H1 (cell line): ENCODE results near the gene SLC25A22. TPM values are rescaled to one million over a fixed set of nuclear protein-coding genes. Genes with fewer than 3 reads are reported as not detected.

ENCODE experiments used
- CTCF ChIA-PET: fragments of 300-600 bp; sonication (Branson Sonifier 250); formaldehyde crosslinking; loops from one replicate; lab custom pipeline; 2021; ENCODE audit not compliant: partially characterized antibody; lab: Charles Lee
- POLR2A ChIA-PET: fragments of 300-600 bp; sonication (Branson Sonifier 250); formaldehyde crosslinking; loops from one replicate; lab custom pipeline; 2021; ENCODE audit warnings: inconsistent platforms; ENCODE audit not compliant: partially characterized antibody; lab: Charles Lee
- DNase-seq, 2 experiments: peaks; one replicate each; pipeline versions ENCODE4 v3.0.0 to v3.0.0-alpha.2; 2010 to 2022; ENCODE audit warnings: low spot score in 2 of 2, low read depth in 1 of 2, mixed read lengths in 1 of 2
- FAIRE-seq: peaks from 2 replicates; lab custom pipeline; 2011; peaks lifted over from hg19 to GRCh38; lab: Jason Lieb, UNC
- H2AFZ ChIP-seq: 2 replicates; pipeline ENCODE4 v1.8.1; 2012; ENCODE audit warnings: low read length, inconsistent platforms
- H2AK5ac ChIP-seq: 2 replicates; pipeline ENCODE4 v1.6.1; 2013; ENCODE audit warnings: low read depth, low read length
- H2BK120ac ChIP-seq: replicated peaks from 2 replicates; pipeline ENCODE3; 2013; ENCODE audit warnings: low read depth, low read length, inconsistent platforms
- H2BK12ac ChIP-seq: 2 replicates; pipeline ENCODE4 v1.6.1; 2013; ENCODE audit warnings: low read depth, low read length
- H2BK15ac ChIP-seq: 2 replicates; pipeline ENCODE4 v1.6.1; 2013; ENCODE audit warnings: low read length
- H2BK20ac ChIP-seq: 2 replicates; pipeline ENCODE4 v1.6.1; 2013; ENCODE audit warnings: low read length
- H2BK5ac ChIP-seq: 2 replicates; pipeline ENCODE4 v1.6.1; 2013; ENCODE audit warnings: low read depth, low read length
- H3K14ac ChIP-seq: 2 replicates; pipeline ENCODE4 v1.6.1; 2013; ENCODE audit warnings: inconsistent platforms; ENCODE audit not compliant: insufficient read length
- H3K18ac ChIP-seq: 2 replicates; pipeline ENCODE4 v1.6.1; 2013; ENCODE audit warnings: low read length; ENCODE audit errors: extremely low read depth
- H3K23ac ChIP-seq: 2 replicates; pipeline ENCODE4 v1.6.1; 2013; ENCODE audit warnings: inconsistent platforms; ENCODE audit not compliant: insufficient read length
- H3K23me2 ChIP-seq: 2 replicates; pipeline ENCODE4 v1.6.1; 2013; ENCODE audit warnings: low read depth, low read length
- H3K27ac ChIP-seq: 2 replicates; pipeline ENCODE4 v1.6.1; 2011; ENCODE audit warnings: low read depth, low read length, inconsistent platforms
- H3K27me3 ChIP-seq, 4 experiments: replicated peaks in 1 of 4; 1 replicate in 1 of 4; 2 replicates in 3 of 4; pipeline versions ENCODE4 v1.6.1 to v1.8.1; 2011 to 2013; ENCODE audit warnings: low read length in 3 of 4, mild to moderate bottlenecking in 3 of 4, inconsistent platforms in 2 of 4, mixed read lengths in 2 of 4, moderate library complexity in 1 of 4; ENCODE audit not compliant: control insufficient read depth in 3 of 4, insufficient read depth in 3 of 4; ENCODE audit errors: extremely low read depth in 1 of 4
- H3K36me3 ChIP-seq, 4 experiments: 2 replicates each; pipeline versions ENCODE4 v1.6.1 to v1.8.1; 2011 to 2013; ENCODE audit warnings: mild to moderate bottlenecking in 4 of 4, low read length in 3 of 4, moderate library complexity in 2 of 4, control low read depth in 1 of 4, inconsistent platforms in 1 of 4; ENCODE audit not compliant: insufficient read depth in 4 of 4, control insufficient read depth in 2 of 4
- H3K4ac ChIP-seq: replicated peaks from 2 replicates; pipeline ENCODE3; 2013; ENCODE audit warnings: low read length, low read depth, mixed read lengths, inconsistent platforms; ENCODE audit not compliant: insufficient read length
- H3K4me1 ChIP-seq, 4 experiments: replicated peaks in 1 of 4; 1 replicate in 1 of 4; 2 replicates in 3 of 4; pipeline versions ENCODE4 v1.6.1 to v1.8.1; 2011 to 2013; ENCODE audit warnings: low read length in 3 of 4, inconsistent platforms in 2 of 4, mixed read lengths in 1 of 4; ENCODE audit not compliant: insufficient read depth in 4 of 4, control insufficient read depth in 3 of 4
- H3K4me2 ChIP-seq, 2 experiments: 2 replicates each; pipeline versions ENCODE4 v1.6.1 to v1.8.1; 2011 to 2013; ENCODE audit warnings: low read depth in 2 of 2, low read length in 2 of 2, control low read depth in 1 of 2, inconsistent platforms in 1 of 2, mild to moderate bottlenecking in 1 of 2; ENCODE audit not compliant: insufficient read depth in 1 of 2
- H3K4me3 ChIP-seq, 4 experiments: fragments of 200-600, 300-600 bp in 1 of 4; sonication (generic), shearing (Covaris generic), sonication (Bioruptor Twin) in 1 of 4; 2 replicates each; pipeline versions ENCODE4 v1.5.1 to v1.8.1; 2011 to 2016; ENCODE audit warnings: low read length in 4 of 4, low read depth in 3 of 4, control low read depth in 2 of 4, inconsistent platforms in 2 of 4, mild to moderate bottlenecking in 2 of 4, mixed read lengths in 1 of 4, moderate library complexity in 1 of 4; ENCODE audit not compliant: insufficient read depth in 2 of 4; ENCODE audit errors: extremely low read depth in 1 of 4
- H3K56ac ChIP-seq: replicated peaks from 2 replicates; pipeline ENCODE3; 2013; ENCODE audit warnings: low read depth, mild to moderate bottlenecking, mixed read lengths, low read length, inconsistent platforms; ENCODE audit not compliant: insufficient read length
- H3K79me1 ChIP-seq: 2 replicates; pipeline ENCODE4 v1.6.1; 2013; ENCODE audit warnings: low read depth, low read length, control low read depth
- H3K79me2 ChIP-seq, 2 experiments: 2 replicates each; pipeline versions ENCODE4 v1.6.1 to v1.8.1; 2012 to 2013; ENCODE audit warnings: low read length in 2 of 2, mild to moderate bottlenecking in 2 of 2, inconsistent platforms in 1 of 2; ENCODE audit not compliant: insufficient read depth in 2 of 2, control insufficient read depth in 1 of 2
- H3K9ac ChIP-seq, 4 experiments: replicated peaks in 1 of 4; 1 replicate in 1 of 4; 2 replicates in 3 of 4; pipeline versions ENCODE4 v1.6.1 to v1.8.1; 2011 to 2013; ENCODE audit warnings: low read depth in 3 of 4, low read length in 3 of 4, control low read depth in 2 of 4, mild to moderate bottlenecking in 2 of 4, moderate library complexity in 2 of 4, inconsistent platforms in 1 of 4; ENCODE audit errors: extremely low read depth in 1 of 4
- H3K9me3 ChIP-seq, 2 experiments: 2 replicates each; pipeline versions ENCODE4 v1.6.1 to v1.8.1; 2012 to 2013; ENCODE audit warnings: mild to moderate bottlenecking in 2 of 2, moderate library complexity in 2 of 2, control low read depth in 1 of 2, inconsistent platforms in 1 of 2, low read depth in 1 of 2, low read length in 1 of 2, mixed read lengths in 1 of 2; ENCODE audit not compliant: insufficient read depth in 2 of 2
- H4K20me1 ChIP-seq, 2 experiments: replicated peaks in 1 of 2; 2 replicates each; pipeline versions ENCODE3 to v1.8.1; 2011 to 2013; ENCODE audit warnings: inconsistent platforms in 2 of 2, low read length in 2 of 2, mild to moderate bottlenecking in 1 of 2; ENCODE audit not compliant: insufficient read depth in 2 of 2, control insufficient read depth in 1 of 2
- H4K5ac ChIP-seq: 2 replicates; pipeline ENCODE4 v1.6.1; 2013; ENCODE audit warnings: low read length, low read depth, mixed read lengths, inconsistent platforms; ENCODE audit not compliant: insufficient read length
- H4K8ac ChIP-seq: 2 replicates; pipeline ENCODE4 v1.8.0; 2013; ENCODE audit warnings: mild to moderate bottlenecking, moderate library complexity, low read length, inconsistent platforms; ENCODE audit not compliant: insufficient read depth; ENCODE audit errors: extremely low read depth
- H4K91ac ChIP-seq: replicated peaks from 2 replicates; pipeline ENCODE3; 2013; ENCODE audit warnings: low read length, mixed read lengths, inconsistent platforms; ENCODE audit not compliant: insufficient read length
- WGBS, 2 experiments: shearing (Covaris generic) in 1 of 2; methylation state at CpG; one replicate each; pipeline versions ENCODE4 v1.1.6 to v1.1.7; 2013 to 2015; ENCODE audit warnings: low lambda C conversion rate in 2 of 2, mixed read lengths in 2 of 2, inconsistent platforms in 1 of 2, low coverage in 1 of 2, missing lambda C conversion rate in 1 of 2; ENCODE audit not compliant: insufficient replicate concordance in 2 of 2, insufficient coverage in 1 of 2, insufficient read length in 1 of 2; ENCODE audit errors: extremely low coverage in 1 of 2, missing lambda C conversion rate in 1 of 2; 5-methylcytosine and 5-hydroxymethylcytosine counted together
- polyA plus RNA-seq, 7 experiments: library from polyadenylated mRNA; depleted of rRNA in 3 of 7; stranded (reverse) in 5 of 7; unstranded in 2 of 7; fragments of >200 nt in 5 of 7; fragments of 200-250 nt in 2 of 7; gene quantifications; 1 replicate in 5 of 7; 2 replicates in 1 of 7; 4 replicates in 1 of 7; pipeline versions ENCODE4 v1.2.1 to v1.2.3, GENCODE V29; 2011 to 2013; ENCODE audit warnings: missing spikeins in 2 of 7, mixed read lengths in 2 of 7
- total RNA-seq: library from RNA; stranded (reverse); fragmentation: NEBNext Ultra II Directional; extraction: Animal tissue kit (Norgen Biotek cat#: 25700); gene quantifications from 2 replicates; pipeline ENCODE4 v1.2.1, GENCODE V29; 2021

Gene SLC25A22
- total and polyA plus RNA-seq, 2 of the 8 experiments (the other 6 are each of a cell fraction or from before 2014, with no cell fraction given) = 31.5 to 48.0 TPM

DNA sequence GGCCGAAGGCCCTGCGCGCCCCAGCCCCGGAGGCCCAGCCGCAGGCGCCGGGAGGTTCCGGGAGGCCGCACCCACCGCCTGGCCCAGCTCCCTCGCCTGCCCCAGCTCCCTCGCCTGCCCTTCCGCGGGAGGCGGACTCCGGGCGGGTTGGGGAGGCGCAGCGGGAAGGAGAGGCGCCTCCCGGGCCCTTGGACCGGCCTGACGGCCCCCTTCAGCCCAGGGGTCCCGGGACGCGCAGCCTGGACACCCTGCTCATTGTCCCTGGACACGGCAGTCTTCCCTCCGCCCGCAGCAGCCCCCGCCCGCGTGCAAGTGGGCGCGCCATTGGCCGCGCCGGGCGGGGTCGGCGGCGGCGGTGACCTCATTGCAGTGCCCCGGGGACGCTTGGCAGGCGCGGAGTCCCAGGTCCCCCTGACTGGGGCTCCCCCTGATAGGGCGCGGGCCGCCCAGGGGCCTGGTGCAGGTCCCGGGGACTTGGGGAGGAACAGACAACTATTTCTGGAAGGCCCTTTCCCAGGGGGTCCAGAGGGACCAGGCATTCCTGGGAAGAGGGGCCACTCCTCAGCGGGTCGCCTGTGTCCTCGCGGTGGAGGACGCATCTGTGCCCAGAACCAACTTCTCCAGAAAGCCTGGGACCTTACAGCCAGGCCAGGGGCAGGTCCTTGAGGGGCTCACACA lies 35.2 kb upstream of the SLC25A22 start:
- Histone ChIP-seq H3K36me3 (peaks cover 0 to 13% (median 5%) of the 10 kb centered on the region in 4 experiments; a peak in 4 of 8 replicates), H3K23me2 (peaks cover 29% of the 10 kb centered on the region), H3K27ac (no peak overlapping the region), H2BK20ac (no peak overlapping the region), H3K18ac (peak overlapping the region; percentile 48), H3K56ac (no peak overlapping the region), H3K14ac (no peak overlapping the region), H3K27me3 (peaks cover 6 to 35% (median 29%) of the 10 kb centered on the region in 4 experiments), H4K8ac (no peak overlapping the region), H3K23ac (no peak overlapping the region), H3K9me3 (no peaks in the 10 kb centered on the region), H3K79me2 (no peaks in the 10 kb centered on the region; a peak in 1 of 4 replicates), H2BK12ac (0 out of 2 replicates have a peak overlapping the region, but pooled peaks have one; percentile 23), H2AK5ac (no peak overlapping the region), H3K4ac (no peak overlapping the region), H2BK15ac (no peak overlapping the region), H3K4me1 (peaks cover 0 to 45% (median 37%) of the 10 kb centered on the region in 4 experiments; a peak in 6 of 7 replicates), H3K4me2 (peak overlapping the region; percentile 81 to 84), H2BK120ac (no peak overlapping the region), H4K20me1 (peaks cover 2 to 24% of the 10 kb centered on the region in 2 experiments), H4K5ac (no peak overlapping the region), H3K4me3 (peak overlapping the region; percentile 51 to 76 (median 58)), H2BK5ac (no peak overlapping the region), H4K91ac (no peak overlapping the region), H2AFZ (no peak overlapping the region), H3K79me1 (no peaks in the 10 kb centered on the region; the same call in 1 of the 2 replicates), H3K9ac (peak overlapping the region in 3 of 4 experiments; percentile 13 to 65 (median 62); a peak in 5 of 7 replicates)
- DNase-seq = peak in 1 of 2 experiments; percentile 77
- ChIA-PET CTCF (interaction anchor here (0.6 to 2.5 kb wide), 6 partner anchors 10 to 103 kb away, joined by 3 to 17 read pairs (median 4); partner anchors contain the start of genes PNPLA2, POLR2L and TSPAN4), POLR2A (interaction anchor here (1.0 to 53.0 kb wide), 5 partner anchors 3 to 90 kb away, joined by 3 to 1917 read pairs (median 234); partner anchors contain the start of genes CD151, CEND1, CRACR2B and PIDD1)
- FAIRE-seq = no peak
- WGBS, 2 experiments = 4% methylated on average over 26 of the region's 55 CpGs; no CpG with 5 or more reads in 1 of the 2 experiments
